DMS 273 (cell line): ENCODE data around the gene GTF3C1.

Experiments
- DNase-seq: peaks from one replicate; lab custom pipeline; 2025; ENCODE audit not compliant: unreplicated experiment; lab: John Stamatoyannopoulos, UW

Gene GTF3C1

DNA sequence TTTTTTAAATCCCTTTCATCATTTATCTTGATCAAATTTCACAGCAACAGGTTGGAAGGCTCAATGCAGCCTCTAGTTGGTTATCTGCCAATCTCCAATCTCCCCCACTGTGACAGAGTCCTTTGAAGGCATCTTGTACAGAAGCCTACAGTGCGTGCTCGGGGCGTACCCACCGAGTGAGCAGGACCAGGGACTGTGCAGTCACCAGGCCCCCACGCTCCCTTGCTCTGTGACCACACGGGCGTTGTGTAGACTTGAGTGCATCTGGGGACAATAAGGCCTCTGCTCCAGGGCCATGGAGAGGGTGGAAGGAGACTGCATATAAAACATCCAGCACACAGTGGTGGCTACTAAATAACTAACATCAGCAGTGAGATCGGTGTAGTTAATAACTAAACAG lies 63.4 kb downstream of the GTF3C1 start:
- no peak for DNase-seq

DNA sequence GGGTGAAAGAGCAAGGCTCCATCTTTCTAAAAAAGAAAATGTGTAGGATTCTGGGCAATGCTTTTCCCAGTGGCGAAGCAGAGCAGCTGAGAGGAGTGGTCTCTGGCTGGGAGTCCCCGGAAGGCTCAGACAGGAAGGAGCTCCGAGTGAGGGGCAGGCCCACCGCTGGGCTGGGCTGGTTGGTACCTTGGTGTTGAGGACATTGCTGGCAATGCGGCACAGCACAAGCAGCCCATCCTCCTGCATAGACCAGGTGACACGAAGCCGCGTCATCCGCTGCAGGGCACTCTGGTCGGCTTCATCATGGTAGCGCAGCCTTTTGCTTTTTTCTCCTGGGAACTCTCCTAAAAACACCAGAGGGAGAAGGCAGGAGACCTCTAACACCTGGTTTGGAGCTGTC lies 63.9 kb downstream of the GTF3C1 start:
- no peak for DNase-seq

- DNase-seq: no peak
These were observed 64.6 kb downstream of the GTF3C1 start for GRCh38 chr16:27485126-27485525.

- DNase-seq: no peak
These were observed 66.1 kb downstream of the GTF3C1 start for GRCh38 chr16:27483624-27484023.

GRCh38 chr16:27483088-27483437 lies 66.7 kb downstream of the GTF3C1 start:
- no peak for DNase-seq

DNA sequence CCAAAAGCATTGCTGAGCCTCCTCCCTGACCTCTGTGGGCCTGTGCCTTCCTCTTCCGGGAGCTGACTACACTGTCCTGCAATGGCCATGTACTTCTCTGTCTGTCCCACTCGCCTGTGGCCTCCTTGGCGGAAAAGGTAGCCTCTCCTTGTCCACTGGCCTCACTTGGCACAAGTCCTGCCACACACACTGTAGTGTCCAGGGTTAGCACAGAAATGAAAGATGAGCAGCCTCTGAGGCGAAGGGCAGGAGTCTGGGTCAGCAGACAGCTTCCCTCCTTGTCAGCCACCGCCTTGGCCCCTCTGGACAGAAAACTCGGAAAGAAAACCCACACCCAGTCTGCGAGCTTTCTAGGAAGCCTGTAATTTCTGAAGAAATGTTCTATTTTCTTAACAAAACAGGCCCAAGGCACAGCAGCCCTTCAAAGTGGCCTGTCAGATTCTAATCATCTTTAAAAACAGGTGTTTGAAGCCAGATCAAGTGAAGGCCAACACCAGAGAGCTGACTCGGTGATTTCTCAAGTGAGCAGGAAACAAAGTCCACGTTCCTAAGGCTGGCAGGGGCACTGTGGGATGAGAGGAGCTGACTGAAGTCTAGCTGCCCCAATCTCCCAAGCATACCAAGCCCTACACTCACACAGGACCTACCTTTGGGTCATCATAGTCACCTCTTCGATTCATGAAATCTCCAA lies 67.2 kb downstream of the GTF3C1 start:
- no peak for DNase-seq

DNA sequence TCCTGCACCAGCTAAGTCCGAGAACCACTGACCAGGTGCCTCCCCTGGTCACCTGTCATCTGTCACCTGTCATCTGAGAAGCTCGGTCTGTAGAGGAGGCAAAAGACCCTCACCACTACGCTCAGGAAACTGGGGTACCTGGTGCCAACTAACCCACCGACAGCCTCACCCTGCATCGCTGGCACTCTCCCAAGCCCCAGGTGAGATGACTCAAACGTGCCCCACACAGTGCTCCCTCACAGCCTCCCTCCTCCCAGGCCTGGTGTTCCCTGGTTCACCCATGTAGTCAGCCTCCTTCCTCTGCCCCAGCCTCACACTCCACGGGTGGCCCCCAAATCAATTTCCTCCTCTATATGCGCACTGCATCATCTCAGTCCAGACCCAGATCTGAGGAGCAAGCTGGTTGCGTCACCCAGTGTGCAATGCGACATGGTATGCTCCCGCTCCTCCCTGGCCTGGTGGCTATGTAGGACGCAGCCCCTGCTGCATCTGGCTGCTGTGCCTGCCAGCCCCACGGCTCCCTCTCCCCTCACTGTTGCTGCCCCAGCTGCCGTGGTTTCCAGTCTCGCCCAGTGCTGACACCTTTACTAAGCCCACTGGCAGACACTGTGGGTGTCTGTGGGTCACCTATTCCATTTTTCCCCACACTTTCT lies 68.3 kb downstream of the GTF3C1 start:
- DNase-seq: no peak

DNA sequence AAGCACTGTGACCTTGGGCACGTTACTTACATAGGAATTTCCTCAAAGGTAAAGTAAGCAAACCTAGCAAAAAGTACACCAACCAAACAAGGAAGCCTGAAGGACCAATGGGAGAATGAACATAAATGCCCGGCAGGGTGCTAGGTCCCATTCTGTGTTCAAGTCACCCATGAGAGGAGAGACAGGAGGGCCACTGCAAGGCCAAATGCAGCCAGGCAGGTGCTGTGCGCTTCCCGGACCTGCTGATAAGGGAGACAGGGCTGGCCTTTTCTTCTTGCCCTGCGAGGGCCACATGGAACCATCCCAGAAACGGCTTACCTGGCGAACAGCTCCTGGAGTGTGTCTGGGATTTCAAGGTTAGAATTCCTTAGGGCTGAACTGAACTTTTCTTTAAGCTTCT lies 69.0 kb downstream of the GTF3C1 start:
- no peak for DNase-seq

- DNase-seq: no peak
These were observed 73.5 kb downstream of the GTF3C1 start for GRCh38 chr16:27476240-27476639.

DNA sequence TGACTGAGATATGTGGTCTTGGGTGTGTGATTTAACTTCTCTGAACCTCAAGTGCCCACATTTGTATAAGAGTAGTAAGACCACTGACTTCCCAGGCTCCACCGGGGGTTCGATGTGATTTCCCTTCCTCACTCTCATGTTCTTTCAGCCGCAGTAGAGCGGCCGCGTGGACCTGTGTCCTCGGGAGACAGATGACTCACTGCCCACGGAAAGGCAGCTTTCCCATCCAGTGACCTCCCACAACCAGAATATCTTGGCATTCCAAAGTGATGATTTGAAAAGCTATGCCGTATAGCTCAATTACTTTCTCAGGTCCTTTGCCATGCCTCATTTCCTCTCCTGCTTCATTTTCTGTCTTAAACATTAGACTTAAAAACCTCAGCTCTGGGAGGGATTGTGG lies 74.2 kb downstream of the GTF3C1 start:
- DNase-seq: no peak

DNA sequence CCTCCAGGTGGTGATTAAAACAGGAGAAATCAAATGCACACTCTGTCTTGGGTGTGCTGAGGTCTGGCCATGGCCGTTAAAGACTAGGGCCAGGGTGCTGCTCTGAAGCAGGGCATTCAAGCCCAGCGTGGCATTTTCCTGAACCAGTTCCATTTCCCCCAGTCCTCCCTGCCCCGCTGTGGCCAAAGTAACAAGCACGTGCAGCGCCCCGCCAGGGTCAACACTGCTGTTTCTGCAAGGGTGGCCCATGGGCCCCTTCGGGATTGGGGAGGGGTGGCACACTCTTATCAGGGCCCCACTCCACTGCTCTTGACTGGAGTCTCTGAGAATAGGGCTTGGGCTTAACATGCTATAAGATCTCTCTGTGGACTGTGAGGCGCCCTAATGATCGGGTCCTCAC lies 74.8 kb downstream of the GTF3C1 start:
- no peak for DNase-seq

DNA sequence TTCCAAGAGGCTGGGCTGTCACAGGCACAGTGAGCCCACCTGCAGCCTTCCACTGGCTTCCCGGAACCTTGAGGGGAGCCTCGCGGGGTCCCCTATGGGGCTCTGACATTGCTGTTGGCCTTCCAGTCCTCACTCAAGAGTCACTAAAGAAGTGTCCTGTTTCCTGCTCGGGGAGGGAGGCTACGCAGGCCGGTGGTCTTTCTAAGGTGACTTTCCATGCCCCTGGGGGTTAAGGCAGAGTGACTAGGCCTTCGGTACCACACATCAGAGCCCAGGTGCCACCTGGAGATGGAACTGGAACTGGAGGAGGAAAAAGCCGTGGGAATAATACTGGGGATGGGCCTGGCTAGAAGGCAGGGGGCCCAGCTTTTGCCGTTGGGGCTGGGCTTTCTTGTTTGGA lies 75.7 kb downstream of the GTF3C1 start:
- no peak for DNase-seq

- DNase-seq: no peak
These were observed 76.4 kb downstream of the GTF3C1 start for GRCh38 chr16:27473101-27473900.

DNA sequence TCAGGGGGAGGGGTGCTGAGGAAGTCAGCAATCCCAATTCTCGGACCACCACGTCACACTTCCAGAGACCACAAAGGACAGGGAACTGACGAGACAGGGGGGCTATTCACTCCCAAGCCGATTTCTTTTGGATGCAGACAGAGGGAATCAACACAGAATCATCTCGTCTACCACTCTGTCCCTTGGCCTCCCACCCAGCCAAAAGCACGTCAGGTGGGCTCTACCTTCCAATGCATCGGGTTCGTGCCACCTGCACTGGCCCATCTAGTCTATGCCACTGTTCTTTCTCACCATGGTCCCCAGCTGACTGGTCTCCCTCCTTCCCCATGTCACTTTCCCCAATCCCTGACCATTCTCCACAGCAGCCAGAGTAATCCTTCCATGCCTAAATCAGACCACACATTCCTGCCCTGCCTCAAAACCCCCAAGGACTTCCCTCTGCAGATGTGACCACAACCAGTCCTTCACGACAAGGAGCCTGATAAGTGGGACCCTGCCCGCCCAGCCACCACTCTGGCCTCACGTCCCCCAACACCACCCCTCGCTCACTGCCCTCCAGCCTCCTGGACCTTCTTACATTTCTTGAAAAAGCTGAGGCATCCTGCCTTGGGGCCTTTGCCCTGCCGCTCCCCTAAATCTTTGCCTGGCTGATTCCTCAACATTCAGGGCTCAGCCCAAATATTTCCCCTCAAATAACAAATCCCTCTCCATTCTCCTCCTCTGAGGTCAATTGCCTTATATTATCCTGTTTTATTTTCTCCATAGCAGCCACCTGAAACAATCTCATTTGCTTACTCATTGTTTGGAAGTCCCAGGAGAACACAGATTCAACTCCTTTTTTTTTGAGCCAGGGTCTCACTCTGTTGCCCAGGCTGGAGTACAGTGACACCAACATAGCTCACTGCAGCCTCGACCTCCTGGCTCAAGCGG lies 77.4 kb downstream of the GTF3C1 start:
- DNase-seq: no peak

GRCh38 chr16:27471661-27472060 lies 78.1 kb downstream of the GTF3C1 start:
- no peak for DNase-seq

- DNase-seq: no peak
These were observed 78.9 kb downstream of the GTF3C1 start for GRCh38 chr16:27470567-27471431.

DNA sequence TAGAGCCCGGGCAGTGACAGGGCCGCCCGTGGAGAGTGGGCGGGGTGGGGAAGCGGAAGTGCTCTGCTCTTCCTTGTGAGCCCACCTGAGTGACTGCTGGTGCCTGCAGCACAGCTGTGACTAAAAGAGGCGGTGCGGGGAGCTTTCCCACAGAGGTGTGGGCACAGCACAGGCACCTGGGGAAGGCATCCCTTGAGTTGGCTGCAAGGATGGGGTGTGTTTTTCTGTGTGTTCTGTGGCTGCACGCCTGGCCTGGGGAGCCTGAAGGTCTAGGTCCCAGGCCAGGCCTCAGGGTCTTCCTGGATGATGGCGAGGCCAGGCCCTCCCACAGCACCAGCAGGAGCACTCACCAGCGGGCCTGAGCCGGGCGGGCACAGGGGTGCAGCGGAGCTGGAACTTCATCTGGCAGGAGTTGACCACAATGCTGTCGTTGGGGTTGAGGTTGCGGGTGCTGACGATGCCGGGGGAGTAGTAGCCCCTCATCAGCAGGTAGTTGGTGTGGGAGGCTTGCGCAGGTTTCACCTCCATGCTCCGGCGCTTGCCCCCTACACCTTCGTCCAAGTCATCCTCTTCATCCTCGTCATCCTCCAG lies 80.7 kb downstream of the GTF3C1 start:
- DNase-seq: no peak

GRCh38 chr16:27465483-27465879 lies 84.2 kb downstream of the GTF3C1 start:
- no peak for DNase-seq

DNA sequence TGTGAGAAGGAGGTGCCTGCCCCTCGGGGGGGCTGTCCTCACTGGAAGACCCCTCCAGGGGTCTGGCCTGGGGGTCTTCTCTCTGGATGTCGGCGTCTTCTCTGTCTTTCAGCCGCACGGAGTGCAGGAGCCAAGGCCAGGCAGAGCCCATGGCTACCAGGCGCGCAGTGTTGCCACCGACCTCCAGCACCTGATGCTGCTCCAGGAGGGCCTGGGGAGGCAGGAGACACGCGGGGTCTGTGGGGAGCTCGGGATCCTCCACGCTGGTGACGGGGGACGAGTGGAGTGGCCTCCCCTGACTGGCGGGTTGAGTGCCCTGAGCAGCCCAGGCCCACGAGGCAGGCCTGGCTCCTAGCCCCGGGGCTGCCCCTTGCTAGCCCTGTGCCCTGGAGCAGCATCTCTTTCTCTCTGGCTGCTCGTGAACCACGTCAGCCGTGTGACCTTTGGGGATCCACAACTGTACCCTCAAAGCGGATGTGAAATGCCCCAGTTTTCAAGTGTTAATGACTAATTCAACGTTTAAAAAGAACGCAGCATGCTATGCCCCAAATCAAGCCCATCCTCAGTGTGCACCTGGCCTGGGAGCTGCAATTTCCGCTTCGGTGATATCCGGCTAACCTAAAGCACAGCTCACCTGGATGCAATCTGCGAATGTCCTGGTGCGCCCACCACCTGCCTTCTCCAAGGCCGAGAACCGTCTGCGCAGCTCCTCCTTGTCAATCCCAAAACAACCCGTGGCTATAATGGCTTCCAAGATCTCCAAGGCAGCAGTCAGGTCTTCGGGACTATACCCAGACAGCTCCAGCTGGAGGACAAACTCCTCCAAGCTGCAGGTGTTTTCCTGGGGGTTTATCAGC lies 84.9 kb downstream of the GTF3C1 start:
- no peak for DNase-seq
